Psoas muscle (tissue), 8 donors: Measurements from ENCODE around the gene FANK1. TPM values are rescaled to one million over a fixed set of nuclear protein-coding genes. Genes with fewer than 3 reads are reported as not detected.

Source experiments
- ATAC-seq, 4 donors: fragments of 200-7000 bp; cut with Tn5 transposase; one replicate each; pipeline ENCODE4 v1.9.1; 2020; ENCODE audit warnings: moderate library complexity in 3 of 4, mild to moderate bottlenecking in 2 of 4
- DNase-seq, 2 donors: peaks; one replicate each; pipeline ENCODE4 v3.0.0-alpha.2; 2020
- H3K27ac ChIP-seq: fragments of 200-600 bp; one replicate; pipeline ENCODE4 v1.8.0; 2022
- H3K27me3 ChIP-seq, 3 donors: fragments of 200-600 bp in 1 of 3; one replicate each; pipeline versions ENCODE4 v1.6.1 to v1.8.0; 2013 to 2022; ENCODE audit warnings: low read length in 2 of 3, mild to moderate bottlenecking in 2 of 3, moderate library complexity in 1 of 3; ENCODE audit not compliant: insufficient read depth in 3 of 3
- H3K36me3 ChIP-seq, 2 donors: fragments of 200-600 bp in 1 of 2; one replicate each; pipeline versions ENCODE4 v1.6.1 to v1.8.0; 2013 to 2022; ENCODE audit warnings: low read depth in 1 of 2, mild to moderate bottlenecking in 1 of 2, moderate library complexity in 1 of 2; ENCODE audit not compliant: insufficient read depth in 1 of 2
- H3K4me1 ChIP-seq: fragments of 200-600 bp; one replicate; pipeline ENCODE4 v1.8.0; 2022
- H3K4me3 ChIP-seq: fragments of 200-600 bp; one replicate; pipeline ENCODE4 v1.8.0; 2022; ENCODE audit warnings: mild to moderate bottlenecking
- H3K9me3 ChIP-seq: fragments of 200-600 bp; one replicate; pipeline ENCODE4 v1.8.0; 2022
- WGBS, 3 donors: extraction: QIAGEN DNeasy Blood & Tissue Kit; methylation state at CpG; one replicate each; pipeline versions ENCODE4 v1.1.6 to v1.1.7; 2013; 5-methylcytosine and 5-hydroxymethylcytosine counted together
- intact Hi-C, 2 donors: fragments of 100-400 bp; cut with DNase I; formaldehyde crosslinking; loops; one replicate each; pipeline versions ENCODE4 v1.11.0 to v1.14.2; 2022
- polyA plus RNA-seq, 3 donors: library from polyadenylated mRNA; stranded (reverse); fragments of 200-250 nt; gene quantifications; one replicate each; pipeline ENCODE4 v1.2.3, GENCODE V29; 2013
- total RNA-seq, 4 donors: library from RNA; stranded (reverse); fragmentation: NEBNext Ultra II Directional in 2 of 4; extraction: Animal tissue kit (Norgen Biotek cat#: 25700) in 2 of 4; gene quantifications; one replicate each; pipeline versions ENCODE4 v1.2.1 to v1.2.4, GENCODE V29; 2021 to 2023
- TF ChIP-seq, protein P1 (sequence below): fragments of 200-600 bp; IDR thresholded peaks from one replicate; pipeline ENCODE4 v1.8.0; 2022; ENCODE audit warnings: antibody characterized with exemption
- donor health status: healthy with polysubstance abuse.
- donor health status: DM: no; HTN: no; CAD: no; lungs with moderate emphysema.
- donor health status: Bipolar disorder and iron deficiency.
- donor health status: healthy.
- donor health status: DM: yes; HTN: yes; CAD: no.
- donor health status: DM: no; HTN: no; CAD: no.
- donor health status: DM: no; HTN: no; CAD: no.
- donor health status: DM: yes; HTN: yes; CAD: no.

Gene FANK1
- total and polyA plus RNA-seq, 7 donors: 0.23 to 0.49 (median 0.29) TPM; not detected in 3

DNA sequence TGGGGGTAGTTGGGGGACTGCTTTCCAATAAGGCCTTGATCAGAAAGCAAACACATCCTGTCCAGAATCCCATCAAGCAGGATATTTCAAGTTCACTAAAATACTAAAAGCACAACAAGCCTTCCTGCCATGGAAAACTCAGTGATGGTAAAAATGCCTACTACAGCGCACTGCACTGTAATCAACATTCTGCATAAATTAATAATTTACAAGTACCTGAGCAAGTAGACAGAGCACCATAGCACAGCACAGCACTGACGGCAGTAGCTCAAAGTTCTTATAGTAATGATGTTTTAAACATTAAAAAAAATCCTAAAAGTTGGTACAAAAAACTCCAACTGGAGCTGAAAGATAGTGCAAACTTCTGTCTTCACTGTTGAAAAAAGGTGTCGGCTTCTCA lies 120.5 kb downstream of the FANK1 start:
- 96 to 98% (median 98%) methylated on average over 3 of the region's 3 CpGs for WGBS, 3 donors
- Histone ChIP-seq H3K4me1 (no peaks in the 10 kb centered on the region), H3K27ac (no peak overlapping the region), H3K27me3 (no peaks in the 10 kb centered on the region), H3K4me3 (no peak overlapping the region), H3K36me3 (no peaks in the 10 kb centered on the region), H3K9me3 (no peaks in the 10 kb centered on the region)
- DNase-seq (no peak), ATAC-seq (no peak)
- intact Hi-C loops: no loop called here
- TF ChIP-seq, protein P1, sequence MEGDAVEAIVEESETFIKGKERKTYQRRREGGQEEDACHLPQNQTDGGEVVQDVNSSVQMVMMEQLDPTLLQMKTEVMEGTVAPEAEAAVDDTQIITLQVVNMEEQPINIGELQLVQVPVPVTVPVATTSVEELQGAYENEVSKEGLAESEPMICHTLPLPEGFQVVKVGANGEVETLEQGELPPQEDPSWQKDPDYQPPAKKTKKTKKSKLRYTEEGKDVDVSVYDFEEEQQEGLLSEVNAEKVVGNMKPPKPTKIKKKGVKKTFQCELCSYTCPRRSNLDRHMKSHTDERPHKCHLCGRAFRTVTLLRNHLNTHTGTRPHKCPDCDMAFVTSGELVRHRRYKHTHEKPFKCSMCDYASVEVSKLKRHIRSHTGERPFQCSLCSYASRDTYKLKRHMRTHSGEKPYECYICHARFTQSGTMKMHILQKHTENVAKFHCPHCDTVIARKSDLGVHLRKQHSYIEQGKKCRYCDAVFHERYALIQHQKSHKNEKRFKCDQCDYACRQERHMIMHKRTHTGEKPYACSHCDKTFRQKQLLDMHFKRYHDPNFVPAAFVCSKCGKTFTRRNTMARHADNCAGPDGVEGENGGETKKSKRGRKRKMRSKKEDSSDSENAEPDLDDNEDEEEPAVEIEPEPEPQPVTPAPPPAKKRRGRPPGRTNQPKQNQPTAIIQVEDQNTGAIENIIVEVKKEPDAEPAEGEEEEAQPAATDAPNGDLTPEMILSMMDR: no peak

DNA sequence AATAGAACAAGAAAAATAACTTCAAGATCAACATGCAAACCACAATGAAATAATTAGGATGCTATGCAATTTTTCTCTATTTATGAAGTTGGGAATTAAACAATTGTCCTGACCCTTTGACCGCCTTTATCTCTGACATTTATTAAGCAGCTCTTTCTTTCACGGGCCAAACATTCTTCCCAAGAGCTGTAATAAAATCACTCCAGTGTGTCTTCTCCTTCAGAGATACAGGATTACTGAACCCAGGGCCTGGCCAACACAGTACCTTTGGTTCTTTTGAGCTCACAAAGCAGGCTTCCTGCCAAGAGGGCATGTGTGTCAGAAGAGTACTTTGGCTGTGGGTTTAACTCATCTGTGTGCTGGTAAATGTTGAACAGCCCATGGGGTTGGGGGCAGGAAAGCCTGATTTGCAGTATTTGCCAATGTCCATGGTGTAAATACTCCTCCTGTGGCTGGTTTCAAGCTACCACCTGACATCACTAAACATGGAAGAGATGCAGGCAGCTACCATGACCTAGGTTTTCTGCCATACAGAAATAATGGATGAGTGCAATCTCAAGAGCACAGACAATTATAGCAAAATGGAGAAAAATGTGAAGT lies 121.7 kb downstream of the FANK1 start:
- no peak overlapping the region for H3K27ac ChIP-seq
- TF ChIP-seq, protein P1: no peak
- DNase-seq (no peak), ATAC-seq (no peak)
- no peaks in the 10 kb centered on the region for H3K4me1 ChIP-seq
- no peak overlapping the region for H3K4me3 ChIP-seq
- WGBS, 3 donors: 87 to 93% (median 89%) methylated on average over 2 of the region's 2 CpGs
- H3K27me3 ChIP-seq: no peaks in the 10 kb centered on the region
- intact Hi-C loops: no loop called here
- H3K9me3 ChIP-seq: no peaks in the 10 kb centered on the region
- no peaks in the 10 kb centered on the region for H3K36me3 ChIP-seq

DNA sequence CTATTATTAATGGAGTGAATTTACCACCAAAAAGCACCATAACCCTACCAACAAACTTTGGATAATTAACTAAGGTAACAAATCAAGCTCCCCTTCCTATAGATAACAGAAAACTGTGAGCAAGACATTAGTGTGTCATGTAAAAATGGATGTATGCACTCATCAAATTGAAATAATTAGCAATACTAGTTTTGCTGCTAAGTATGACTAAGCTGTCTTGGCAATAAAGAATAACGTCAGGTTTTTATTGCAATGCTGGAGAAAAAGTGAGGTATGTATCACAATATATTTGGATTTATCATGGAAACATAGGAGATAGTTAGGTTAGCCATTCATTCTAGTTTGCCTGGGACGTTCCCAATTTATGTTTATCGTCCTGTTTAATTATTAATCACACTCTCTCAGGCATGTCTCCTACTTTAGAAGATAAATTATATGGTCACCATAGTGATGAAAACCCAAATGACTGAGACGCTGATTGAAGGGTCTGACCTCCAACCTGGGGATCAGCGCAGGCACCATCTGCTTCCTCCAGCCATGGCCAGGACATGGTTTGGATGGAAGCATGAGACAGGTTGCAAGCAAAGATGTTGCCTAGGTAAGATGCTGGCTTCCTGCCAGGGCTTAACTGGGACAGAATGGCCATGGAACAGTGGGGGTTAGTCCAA lies 125.6 kb downstream of the FANK1 start:
- 91 to 94% (median 91%) methylated on average over 5 of the region's 5 CpGs for WGBS, 3 donors
- TF ChIP-seq, protein P1: no peak
- Histone ChIP-seq H3K9me3 (no peaks in the 10 kb centered on the region), H3K36me3 (no peaks in the 10 kb centered on the region), H3K27ac (no peak overlapping the region), H3K27me3 (no peaks in the 10 kb centered on the region), H3K4me3 (no peak overlapping the region), H3K4me1 (no peaks in the 10 kb centered on the region)
- intact Hi-C loops: no loop called here
- ATAC-seq (no peak), DNase-seq (no peak)

- H3K9me3 ChIP-seq: no peaks in the 10 kb centered on the region
- WGBS, 3 donors: 91 to 93% (median 92%) methylated on average over 5 of the region's 5 CpGs
- H3K4me3 ChIP-seq: no peak overlapping the region
- ATAC-seq (no peak), DNase-seq (no peak)
- H3K36me3 ChIP-seq: no peaks in the 10 kb centered on the region
- intact Hi-C loops: no loop called here
- no peak overlapping the region for H3K27ac ChIP-seq
- H3K4me1 ChIP-seq: no peaks in the 10 kb centered on the region
- H3K27me3 ChIP-seq: no peaks in the 10 kb centered on the region
- TF ChIP-seq, protein P1: no peak
Measured at GRCh38 chr10:126022841-126023240, 126.5 kb downstream of the FANK1 start.
